ENCODE data around the gene UAP1. TPM values are rescaled to one million over a fixed set of nuclear protein-coding genes. Genes with fewer than 3 reads are reported as not detected.

UAP1 gene
- total RNA-seq, 2 experiments from 2014 or later = 30.0 to 41.2 TPM

- Histone ChIP-seq H3K79me2 (ENCODE audit: insufficient read depth, low read depth, low read length) (no peaks in the 10 kb centered on the region), H3K4me1 (ENCODE audit: insufficient read depth, low read length, poor library complexity, severe bottlenecking) (no peaks in the 10 kb centered on the region), H2AFZ (ENCODE audit: low read length) (no peak overlapping the region), H3K36me3 (ENCODE audit: insufficient read depth, low read length) (no peaks in the 10 kb centered on the region), H3K4me3 (ENCODE audit: low read depth, low read length, poor library complexity, severe bottlenecking) (no peak overlapping the region), H3K9me2 (ENCODE audit: insufficient read depth, low read length) (no peaks in the 10 kb centered on the region), H4K20me1 (ENCODE audit: insufficient read depth, low read length) (no peaks in the 10 kb centered on the region), H3K9me3 (ENCODE audit: low read length) (no peaks in the 10 kb centered on the region), H3K27ac (ENCODE audit: low read depth, low read length, poor library complexity, severe bottlenecking) (no peak overlapping the region), H3K4me2 (ENCODE audit: low read length) (no peak overlapping the region)
- no TSS peak for BruUV-seq (replicated peaks)
- ChIA-PET CTCF (ENCODE audit: unreplicated experiment) (no interaction called here), POLR2A (interaction anchor here (1.0 kb wide), 1 partner anchor 33 kb away, joined by 3 read pairs; no protein-coding TSS in a partner anchor)
- DNase-seq (ENCODE audit: low spot score) = no peak
- no peak for TF ChIP-seq EZH2phosphoT487 (IDR thresholded peaks at IDR 0.05; ENCODE audit: borderline replicate concordance, low read depth, low read length)
- TF ChIP-seq, protein P1, sequence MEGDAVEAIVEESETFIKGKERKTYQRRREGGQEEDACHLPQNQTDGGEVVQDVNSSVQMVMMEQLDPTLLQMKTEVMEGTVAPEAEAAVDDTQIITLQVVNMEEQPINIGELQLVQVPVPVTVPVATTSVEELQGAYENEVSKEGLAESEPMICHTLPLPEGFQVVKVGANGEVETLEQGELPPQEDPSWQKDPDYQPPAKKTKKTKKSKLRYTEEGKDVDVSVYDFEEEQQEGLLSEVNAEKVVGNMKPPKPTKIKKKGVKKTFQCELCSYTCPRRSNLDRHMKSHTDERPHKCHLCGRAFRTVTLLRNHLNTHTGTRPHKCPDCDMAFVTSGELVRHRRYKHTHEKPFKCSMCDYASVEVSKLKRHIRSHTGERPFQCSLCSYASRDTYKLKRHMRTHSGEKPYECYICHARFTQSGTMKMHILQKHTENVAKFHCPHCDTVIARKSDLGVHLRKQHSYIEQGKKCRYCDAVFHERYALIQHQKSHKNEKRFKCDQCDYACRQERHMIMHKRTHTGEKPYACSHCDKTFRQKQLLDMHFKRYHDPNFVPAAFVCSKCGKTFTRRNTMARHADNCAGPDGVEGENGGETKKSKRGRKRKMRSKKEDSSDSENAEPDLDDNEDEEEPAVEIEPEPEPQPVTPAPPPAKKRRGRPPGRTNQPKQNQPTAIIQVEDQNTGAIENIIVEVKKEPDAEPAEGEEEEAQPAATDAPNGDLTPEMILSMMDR (conservative IDR thresholded peaks at IDR 0.05; ENCODE audit: low read length) = no peak
- intact Hi-C loops (cut with micrococcal nuclease; ENCODE audit: unreplicated experiment) = no loop called here
Measured at GRCh38 chr1:162549001-162549400, 12.5 kb upstream of the UAP1 start.

DNA sequence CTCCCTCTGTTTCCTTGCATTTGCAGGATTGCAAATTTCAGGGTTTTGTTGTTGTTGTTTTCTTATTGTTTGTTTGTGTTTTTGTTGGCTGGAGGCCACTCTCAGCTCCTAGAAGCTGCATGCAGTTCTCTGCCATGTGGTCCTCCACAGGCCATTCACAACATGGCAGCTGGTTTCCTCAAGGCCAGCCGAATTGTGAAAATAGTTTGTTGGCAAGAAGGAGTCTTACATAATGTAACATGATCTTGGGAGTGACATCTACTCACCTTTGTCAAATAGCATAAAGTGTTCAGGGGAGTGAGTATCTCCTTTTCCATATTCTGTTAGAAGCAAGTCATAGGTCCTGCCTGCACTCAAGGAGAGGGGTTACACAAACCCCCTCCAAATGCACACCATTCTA is 10.6 kb upstream of the UAP1 start:
- Histone ChIP-seq H3K79me2 (ENCODE audit: insufficient read depth, low read depth, low read length) (no peaks in the 10 kb centered on the region), H4K20me1 (ENCODE audit: insufficient read depth, low read length) (no peaks in the 10 kb centered on the region), H3K36me3 (ENCODE audit: insufficient read depth, low read length) (no peaks in the 10 kb centered on the region), H3K27ac (ENCODE audit: low read depth, low read length, poor library complexity, severe bottlenecking) (no peak overlapping the region), H3K9me2 (ENCODE audit: insufficient read depth, low read length) (no peaks in the 10 kb centered on the region), H3K4me2 (ENCODE audit: low read length) (no peak overlapping the region), H3K9me3 (ENCODE audit: low read length) (no peaks in the 10 kb centered on the region), H3K4me1 (ENCODE audit: insufficient read depth, low read length, poor library complexity, severe bottlenecking) (no peaks in the 10 kb centered on the region), H3K4me3 (ENCODE audit: low read depth, low read length, poor library complexity, severe bottlenecking) (no peak overlapping the region), H2AFZ (ENCODE audit: low read length) (no peak overlapping the region)
- no TSS peak for BruUV-seq (replicated peaks)
- DNase-seq (ENCODE audit: low spot score) = no peak
- TF ChIP-seq, protein P1 (conservative IDR thresholded peaks at IDR 0.05; ENCODE audit: low read length) = no peak
- TF ChIP-seq EZH2phosphoT487 (IDR thresholded peaks at IDR 0.05; ENCODE audit: borderline replicate concordance, low read depth, low read length) = no peak
- CTCF ChIA-PET (ENCODE audit: unreplicated experiment) = no interaction called here
- intact Hi-C loops (cut with micrococcal nuclease; ENCODE audit: unreplicated experiment) = no loop called here
- POLR2A ChIA-PET = no interaction called here

GRCh38 chr1:162551969-162552683 is 9.4 kb upstream of the UAP1 start:
- Histone ChIP-seq H3K36me3 (ENCODE audit: insufficient read depth, low read length) (no peaks in the 10 kb centered on the region), H2AFZ (ENCODE audit: low read length) (no peak overlapping the region), H3K79me2 (ENCODE audit: insufficient read depth, low read depth, low read length) (no peaks in the 10 kb centered on the region), H3K9me2 (ENCODE audit: insufficient read depth, low read length) (no peaks in the 10 kb centered on the region), H3K27ac (ENCODE audit: low read depth, low read length, poor library complexity, severe bottlenecking) (no peak overlapping the region), H3K4me2 (ENCODE audit: low read length) (no peak overlapping the region), H4K20me1 (ENCODE audit: insufficient read depth, low read length) (no peaks in the 10 kb centered on the region), H3K4me1 (ENCODE audit: insufficient read depth, low read length, poor library complexity, severe bottlenecking) (no peaks in the 10 kb centered on the region), H3K4me3 (ENCODE audit: low read depth, low read length, poor library complexity, severe bottlenecking) (no peak overlapping the region), H3K9me3 (ENCODE audit: low read length) (no peaks in the 10 kb centered on the region)
- BruUV-seq (replicated peaks) = no TSS peak
- ChIA-PET CTCF (ENCODE audit: unreplicated experiment) (no interaction called here), POLR2A (interaction anchor here (0.7 to 1.3 kb wide), 3 partner anchors 11 to 646 kb away, joined by 3 read pairs; no protein-coding TSS in a partner anchor)
- intact Hi-C loops (cut with micrococcal nuclease; ENCODE audit: unreplicated experiment) = no loop called here
- no peak for TF ChIP-seq EZH2phosphoT487 (IDR thresholded peaks at IDR 0.05; ENCODE audit: borderline replicate concordance, low read depth, low read length)
- TF ChIP-seq, protein P1 (conservative IDR thresholded peaks at IDR 0.05; ENCODE audit: low read length) = no peak
- DNase-seq (ENCODE audit: low spot score) = no peak

Measured in OCI-LY7 (cell line).